C1 segment of cervical spinal cord (tissue), 14 donors: ENCODE data around the gene USP7.
A peak's percentile ranks its signal among the peaks of the same experiment; 100 is the strongest.

Source experiments
- DNase-seq, 14 donors: peaks; one replicate each; lab custom pipeline; 2025; lab: John Stamatoyannopoulos, UW

Gene USP7

DNA sequence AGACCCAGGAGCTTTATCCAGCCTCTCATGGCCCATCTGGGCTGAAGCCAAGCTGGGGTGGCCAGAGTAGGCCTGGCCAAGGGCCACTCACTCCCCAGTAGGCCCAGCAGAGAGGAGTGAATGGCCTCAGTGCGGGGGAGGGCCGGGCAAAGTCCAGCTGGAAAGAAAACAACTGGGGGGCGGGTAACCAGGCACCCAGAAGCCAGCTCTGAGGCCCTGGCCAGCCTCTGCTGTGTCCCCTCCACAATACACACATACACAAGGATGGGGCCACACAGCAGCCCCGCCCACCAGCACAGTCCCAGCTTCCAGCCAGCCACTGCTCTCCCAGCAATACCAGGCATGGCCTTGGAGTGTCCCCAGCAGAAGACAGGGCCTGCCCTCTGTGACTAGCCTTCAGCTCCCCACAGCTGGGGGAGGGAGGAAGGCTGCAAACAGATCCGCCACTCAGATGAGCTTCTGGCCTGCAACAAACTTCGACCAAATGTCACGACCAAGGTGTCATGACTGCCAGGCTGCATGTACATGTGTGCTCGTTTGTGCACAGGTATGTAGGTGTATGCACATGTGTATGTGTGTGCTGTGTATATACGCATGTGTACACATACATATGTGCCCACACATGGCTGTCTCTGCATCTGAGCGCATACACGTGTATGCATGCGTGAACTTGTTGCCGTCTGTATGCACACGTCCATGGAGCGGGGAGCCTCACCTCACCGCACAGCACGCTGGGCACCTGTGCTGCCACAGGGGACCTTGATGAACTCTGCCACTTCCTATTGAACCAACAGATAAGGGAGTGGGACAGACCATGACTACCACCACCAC, 99.9 kb downstream of the USP7 start:
- peak in 13 of 14 donors; percentile 16 to 92 (median 80) for DNase-seq

- no peak for DNase-seq
These were observed 101.2 kb downstream of the USP7 start for GRCh38 chr16:8862309-8863130.

GRCh38 chr16:8861563-8862308, 102.0 kb downstream of the USP7 start:
- DNase-seq = peak in 1 of 14 donors; percentile 30

DNA sequence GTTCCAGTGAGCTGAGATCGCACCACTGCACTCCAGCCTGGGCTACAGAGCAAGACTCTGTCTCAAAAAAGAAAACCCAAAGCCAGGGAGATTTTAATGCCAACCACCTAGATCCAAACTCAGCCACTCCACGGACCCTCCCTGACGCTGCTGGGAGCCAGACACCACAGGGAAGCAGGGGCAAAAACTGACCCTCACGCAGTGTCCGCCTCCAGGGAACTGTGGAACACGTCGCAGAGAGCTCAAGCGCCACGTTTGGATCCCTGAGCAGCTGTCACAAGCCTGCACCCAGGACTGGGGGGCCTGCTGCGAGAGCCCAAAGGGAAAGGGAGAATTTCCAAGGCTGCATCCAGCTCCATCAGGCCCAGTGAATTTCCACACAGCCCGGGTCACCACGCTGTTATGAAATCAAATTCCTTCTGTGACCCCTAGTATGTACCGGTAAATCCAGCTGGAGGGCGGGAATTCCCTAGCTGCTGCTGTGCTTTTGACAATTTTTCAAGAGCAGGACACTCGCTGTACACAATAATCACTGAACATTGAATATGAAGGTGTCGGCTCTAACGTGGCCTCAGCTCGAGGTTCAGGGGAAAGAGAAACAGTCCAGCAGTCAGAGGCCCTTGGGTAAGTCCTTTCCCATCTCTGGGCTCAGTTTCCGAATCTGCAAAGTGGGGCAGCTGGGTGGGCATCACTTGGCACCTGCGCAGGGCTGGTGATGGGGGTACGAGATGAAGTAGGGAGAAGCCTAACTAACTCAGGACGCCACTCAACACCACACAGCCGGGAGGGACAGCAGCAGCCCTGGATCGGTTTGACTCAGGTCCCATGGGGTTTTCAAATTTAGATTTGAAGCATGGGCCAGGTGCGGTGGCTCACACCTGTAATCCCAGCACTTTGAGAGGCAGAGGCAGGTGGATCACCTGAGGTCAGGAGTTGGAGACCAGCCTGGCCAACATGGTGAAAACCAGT, 103.5 kb downstream of the USP7 start:
- DNase-seq = no peak

GRCh38 chr16:8858994-8859912, 104.5 kb downstream of the USP7 start:
- no peak for DNase-seq

- DNase-seq = no peak
These were observed 107.7 kb downstream of the USP7 start for GRCh38 chr16:8855972-8856371.

- no peak for DNase-seq
These were observed 108.5 kb downstream of the USP7 start for GRCh38 chr16:8855051-8855786.

DNA sequence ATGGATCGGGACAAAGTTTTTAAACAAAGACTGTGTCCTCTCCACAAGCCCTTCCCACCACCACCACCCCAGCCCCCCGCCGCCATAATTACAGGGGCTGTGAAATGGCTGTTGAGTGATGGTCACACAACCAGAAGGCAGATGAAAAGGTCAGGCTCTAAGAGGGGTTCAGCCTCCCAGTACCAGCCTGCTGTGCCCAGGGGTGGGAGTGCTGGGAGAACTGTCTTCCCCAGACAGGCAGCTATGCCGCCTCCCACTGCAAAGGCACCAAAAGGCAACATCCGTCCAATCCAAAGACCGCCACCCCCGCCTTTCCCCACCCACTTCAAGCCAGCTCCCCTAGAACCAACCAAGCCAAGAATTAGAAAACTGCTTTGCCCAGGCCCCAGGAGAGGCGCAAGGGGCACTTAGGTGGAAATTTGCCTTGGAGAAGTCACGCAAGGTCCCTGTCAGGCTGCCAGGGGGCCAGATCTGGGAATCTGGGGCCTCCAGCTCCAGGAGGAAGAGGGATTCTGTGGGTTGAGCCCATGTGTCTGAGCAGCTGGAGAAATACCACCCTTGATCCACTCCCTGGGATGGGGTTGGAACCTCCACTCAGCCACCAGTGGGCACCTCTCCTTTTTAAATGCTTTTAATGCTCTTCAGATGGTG, 109.3 kb downstream of the USP7 start:
- DNase-seq = no peak

- no peak for DNase-seq
These were observed 110.1 kb downstream of the USP7 start for GRCh38 chr16:8853611-8854010.

GRCh38 chr16:8853150-8853549, 110.6 kb downstream of the USP7 start:
- no peak for DNase-seq

GRCh38 chr16:8852534-8852933, 111.2 kb downstream of the USP7 start:
- no peak for DNase-seq

DNA sequence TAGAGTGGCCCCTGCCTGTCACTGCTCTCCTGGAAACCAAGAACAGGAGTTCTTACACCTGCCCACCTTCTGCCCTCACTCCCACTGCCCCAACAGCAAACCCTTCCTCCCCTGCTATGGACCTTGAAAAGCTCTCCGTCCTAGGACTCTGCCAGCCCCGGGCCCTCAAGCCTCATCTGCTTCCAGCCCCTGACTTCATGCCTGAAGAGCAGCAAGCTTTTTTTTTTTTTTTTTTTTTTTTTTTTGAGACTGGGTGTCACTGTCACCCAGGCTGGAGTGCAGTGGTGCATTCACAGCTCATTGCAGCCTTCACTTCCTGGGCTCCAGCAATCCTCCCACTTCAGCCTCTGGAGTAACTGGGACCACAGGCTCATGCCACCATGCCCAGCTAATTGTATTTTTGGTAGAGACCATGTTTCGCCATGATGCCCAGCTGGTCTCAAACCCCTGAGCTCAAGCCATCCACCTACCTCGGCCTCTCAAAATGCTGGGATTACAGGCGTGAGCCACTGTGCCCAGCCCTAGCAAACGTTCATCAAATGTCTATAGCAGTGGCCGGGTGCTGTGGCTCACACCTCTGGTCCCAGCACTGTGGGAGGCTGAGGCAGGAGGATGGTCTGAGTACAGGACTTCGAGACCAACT, 111.8 kb downstream of the USP7 start:
- DNase-seq = no peak

- DNase-seq = no peak
These were observed 113.3 kb downstream of the USP7 start for GRCh38 chr16:8850279-8850885.

- no peak for DNase-seq
These were observed 114.2 kb downstream of the USP7 start for GRCh38 chr16:8849411-8850011.

DNA sequence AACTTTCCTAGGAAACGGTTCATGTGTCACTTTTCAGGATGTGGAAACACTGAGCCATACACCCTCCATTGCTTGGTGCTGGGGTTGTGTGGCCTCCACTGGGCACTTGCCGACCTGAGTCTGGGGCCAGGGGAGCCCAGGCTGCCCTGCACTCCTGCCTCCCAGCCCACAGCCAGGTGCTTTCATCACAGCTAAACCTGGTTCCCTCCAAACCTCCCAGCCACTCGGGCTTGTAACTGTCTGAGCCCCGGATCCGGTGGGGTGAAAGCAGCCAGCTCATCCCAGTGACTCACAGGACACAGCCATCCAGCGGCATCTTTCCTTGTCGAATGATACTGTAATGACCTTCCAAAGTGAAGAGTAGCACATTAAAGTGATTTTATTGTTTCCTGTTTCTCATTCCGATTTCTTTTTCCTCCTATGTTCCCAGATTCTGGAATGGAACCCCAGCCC, 114.7 kb downstream of the USP7 start:
- DNase-seq = no peak

- no peak for DNase-seq
These were observed 115.3 kb downstream of the USP7 start for GRCh38 chr16:8848231-8848938.
